Pancreas (tissue), 10 donors: Measurements from ENCODE around the gene CHMP4B. TPM values are rescaled to one million over a fixed set of nuclear protein-coding genes. Genes with fewer than 3 reads are reported as not detected.
A peak's percentile ranks its signal among the peaks of the same experiment; 100 is the strongest.
"Not testable (repeated sequence)": the region's sequence is repeated elsewhere in the genome, so short reads cannot be mapped to it uniquely, and the experiment has no call there.

ENCODE experiments used
- ATAC-seq, 4 donors: fragments of 200-7000 bp; cut with Tn5 transposase; one replicate each; pipeline versions ENCODE4 v1.8.0 to v1.9.1; 2020; ENCODE audit warnings: mild to moderate bottlenecking in 4 of 4, moderate library complexity in 4 of 4
- DNase-seq, 6 donors: peaks; one replicate each; pipeline ENCODE4 v3.0.0-alpha.2; 2020
- FAIRE-seq: peaks from 2 replicates; lab custom pipeline; 2012; peaks lifted over from hg19 to GRCh38; lab: Jason Lieb, UNC
- H3K27ac ChIP-seq, 4 donors: fragments of 200-600 bp; sonication (generic); 1 replicate in 3 of 4; 2 replicates in 1 of 4; pipeline versions ENCODE4 v1.5.0 to v1.8.0; 2020
- H3K27me3 ChIP-seq, 4 donors: fragments of 200-600 bp; one replicate each; pipeline ENCODE4 v1.8.0; 2021
- H3K36me3 ChIP-seq, 3 donors: fragments of 200-600 bp; sonication (generic) in 1 of 3; one replicate each; pipeline versions ENCODE4 v1.5.0 to v1.8.0; 2020 to 2021
- H3K4me1 ChIP-seq, 3 donors: fragments of 200-600 bp; one replicate each; pipeline ENCODE4 v1.8.0; 2021
- H3K4me3 ChIP-seq, 4 donors: fragments of 200-600 bp; sonication (generic) in 2 of 4; one replicate each; pipeline versions ENCODE4 v1.5.0 to v1.8.0; 2020 to 2021
- H3K9me3 ChIP-seq, 4 donors: fragments of 200-600 bp; one replicate each; pipeline ENCODE4 v1.8.0; 2021
- CTCF ChIP-seq, 4 donors: fragments of 200-600 bp; sonication (generic) in 3 of 4; IDR thresholded peaks; one replicate each; pipeline versions ENCODE4 v1.5.0 to v1.8.0; 2021; ENCODE audit warnings: antibody characterized with exemption in 4 of 4
- WGBS, 2 donors: extraction: QIAGEN DNeasy Blood & Tissue Kit; methylation state at CpG; one replicate each; pipeline ENCODE4 v1.1.7; 2013; 5-methylcytosine and 5-hydroxymethylcytosine counted together
- intact Hi-C, 3 donors: fragments of 100-400 bp; cut with DNase I; formaldehyde crosslinking; loops; one replicate each; pipeline versions ENCODE4 v1.11.1 to v1.14.2; 2022
- polyA plus RNA-seq, 2 donors: library from polyadenylated mRNA; stranded (reverse); fragments of 200-250 nt; gene quantifications; one replicate each; pipeline ENCODE4 v1.2.3, GENCODE V29; 2013
- total RNA-seq, 6 donors: library from RNA; stranded (reverse); fragmentation: NEBNext Ultra II Directional in 4 of 6; extraction: Animal tissue kit (Norgen Biotek cat#: 25700) in 4 of 6; gene quantifications; one replicate each; pipeline versions ENCODE4 v1.2.1 to v1.2.4, GENCODE V29; 2021 to 2023
- donor health status: healthy with polysubstance abuse.
- donor health status: DM: no; HTN: no; CAD: no; lungs with moderate emphysema.
- donor health status: DM: no; HTN: no; CAD: no.
- donor health status: control.
- donor health status: control.
- donor health status: Bipolar disorder and iron deficiency.
- donor health status: DM: yes; HTN: yes; CAD: no.
- donor health status: DM: no; HTN: no; CAD: no.
- donor health status: DM: no; HTN: no; CAD: no.
- donor health status: DM: yes; HTN: yes; CAD: no.

The CHMP4B gene
- total and polyA plus RNA-seq, 8 donors, result 28.4 to 66.3 (median 42.6) TPM

GRCh38 chr20:33791021-33791420, 20.1 kb upstream of the CHMP4B start:
- intact Hi-C loops, result no loop called here
- H3K27me3 ChIP-seq, result no peaks in the 10 kb centered on the region
- TF ChIP-seq CTCF (IDR thresholded peaks at IDR 0.05), result no peak
- peak overlapping the region in 1 of 4 donors; percentile 85 for H3K27ac ChIP-seq
- WGBS, 2 donors, result 91 to 94% methylated on average over 30 to 31 of the region's 31 CpGs
- no peak overlapping the region for H3K4me3 ChIP-seq
- H3K9me3 ChIP-seq, result no peaks in the 10 kb centered on the region
- no peak for ATAC-seq
- peaks cover 17 to 36% (median 22%) of the 10 kb centered on the region in 3 donors for H3K4me1 ChIP-seq
- no peak for FAIRE-seq
- H3K36me3 ChIP-seq, result no peaks in the 10 kb centered on the region
- DNase-seq, result peak in 3 of 6 donors; percentile 39 to 77 (median 59)

- TF ChIP-seq CTCF (IDR thresholded peaks at IDR 0.05), result no peak
- no peak overlapping the region for H3K27ac ChIP-seq
- FAIRE-seq (no peak), ATAC-seq (no peak), DNase-seq (peak in 1 of 6 donors; percentile 58)
- 87 to 89% methylated on average over 9 of the region's 9 CpGs for WGBS, 2 donors
- no peaks in the 10 kb centered on the region for H3K36me3 ChIP-seq
- no peak overlapping the region for H3K4me3 ChIP-seq
- H3K9me3 ChIP-seq, result no peaks in the 10 kb centered on the region
- H3K27me3 ChIP-seq, result no peaks in the 10 kb centered on the region
- intact Hi-C loops, result no loop called here
- H3K4me1 ChIP-seq, result peaks cover 22 to 39% (median 27%) of the 10 kb centered on the region in 3 donors
These were observed 19.6 kb upstream of the CHMP4B start for GRCh38 chr20:33791540-33791939.

- ATAC-seq (no peak), FAIRE-seq (no peak), DNase-seq (peak in 5 of 6 donors; percentile 24 to 84 (median 64))
- no peaks in the 10 kb centered on the region for H3K27me3 ChIP-seq
- peak; percentile 63 to 78 (median 70) for TF ChIP-seq CTCF (IDR thresholded peaks at IDR 0.05)
- intact Hi-C loops, result no loop called here
- no peak overlapping the region for H3K27ac ChIP-seq
- H3K36me3 ChIP-seq, result no peaks in the 10 kb centered on the region
- 50 to 54% methylated on average over 13 of the region's 13 CpGs for WGBS, 2 donors
- H3K9me3 ChIP-seq, result no peaks in the 10 kb centered on the region
- peaks cover 27 to 42% (median 32%) of the 10 kb centered on the region in 3 donors for H3K4me1 ChIP-seq
- H3K4me3 ChIP-seq, result no peak overlapping the region
These were observed 19.1 kb upstream of the CHMP4B start for GRCh38 chr20:33791959-33792597.

- H3K4me3 ChIP-seq, H3K36me3 ChIP-seq, H3K27me3 ChIP-seq, FAIRE-seq, ATAC-seq, H3K27ac ChIP-seq, DNase-seq, H3K9me3 ChIP-seq, intact Hi-C loops: not testable (repeated sequence)
- peaks cover 32 to 45% (median 35%) of the 10 kb centered on the region in 3 donors for H3K4me1 ChIP-seq
- 61 to 79% methylated on average over 3 of the region's 3 CpGs for WGBS, 2 donors
These were observed 18.6 kb upstream of the CHMP4B start for GRCh38 chr20:33792598-33792989.

GRCh38 chr20:33793011-33793931, 17.9 kb upstream of the CHMP4B start:
- Histone ChIP-seq H3K4me1 (peaks cover 32 to 48% (median 35%) of the 10 kb centered on the region in 3 donors), H3K27me3 (no peaks in the 10 kb centered on the region), H3K36me3 (no peaks in the 10 kb centered on the region), H3K9me3 (no peaks in the 10 kb centered on the region), H3K27ac (peak overlapping the region in 1 of 4 donors; percentile 28), H3K4me3 (no peak overlapping the region)
- no peak for FAIRE-seq
- intact Hi-C loops, result no loop called here
- 66 to 75% methylated on average over 20 to 21 of the region's 21 CpGs for WGBS, 2 donors
- no peak for TF ChIP-seq CTCF (IDR thresholded peaks at IDR 0.05)
- DNase-seq, result peak in 1 of 6 donors; percentile 59
- ATAC-seq, result no peak
